Skeletal muscle tissue (tissue), 4 donors: ENCODE results near the gene YWHAH. TPM values are rescaled to one million over a fixed set of nuclear protein-coding genes. Genes with fewer than 3 reads are reported as not detected.

ENCODE experiments used
- H3K27ac ChIP-seq: one replicate; pipeline ENCODE4 v1.7.0; 2013; ENCODE audit warnings: mild to moderate bottlenecking, low read depth, low read length, inconsistent platforms
- H3K27me3 ChIP-seq, 3 donors: one replicate each; pipeline ENCODE4 v1.7.0; 2013; ENCODE audit warnings: low read length in 3 of 3; ENCODE audit not compliant: control insufficient read depth in 3 of 3, insufficient read depth in 3 of 3
- H3K36me3 ChIP-seq, 3 donors: one replicate each; pipeline ENCODE4 v1.7.0; 2013; ENCODE audit warnings: low read length in 3 of 3; ENCODE audit not compliant: control insufficient read depth in 3 of 3, insufficient read depth in 3 of 3
- H3K4me1 ChIP-seq, 3 donors: one replicate each; pipeline ENCODE4 v1.7.0; 2013; ENCODE audit warnings: low read length in 3 of 3, mild to moderate bottlenecking in 3 of 3; ENCODE audit not compliant: control insufficient read depth in 3 of 3, insufficient read depth in 3 of 3
- H3K4me3 ChIP-seq, 3 donors: one replicate each; pipeline ENCODE4 v1.7.0; 2013; ENCODE audit warnings: low read length in 3 of 3
- H3K9ac ChIP-seq, 3 donors: one replicate each; pipeline ENCODE4 v1.7.0; 2013; ENCODE audit warnings: low read length in 3 of 3, mild to moderate bottlenecking in 3 of 3, moderate library complexity in 2 of 3, low read depth in 1 of 3
- H3K9me3 ChIP-seq, 3 donors: one replicate each; pipeline ENCODE4 v1.7.0; 2013; ENCODE audit warnings: low read length in 3 of 3; ENCODE audit not compliant: control insufficient read depth in 3 of 3
- total RNA-seq: library from RNA; depleted of rRNA; stranded (reverse); fragments of >200 nt; gene quantifications from one replicate; pipeline ENCODE4 v1.2.3, GENCODE V29; 2014
- donor health status: Osteomylitis.

The YWHAH gene
- total RNA-seq, 1 donor from 2014 or later, result 52.7 TPM

GRCh38 chr22:31906086-31906485, 38.2 kb upstream of the YWHAH start:
- no peaks in the 10 kb centered on the region for H3K4me1 ChIP-seq
- H3K27me3 ChIP-seq, result no peaks in the 10 kb centered on the region
- no peak overlapping the region for H3K4me3 ChIP-seq
- H3K36me3 ChIP-seq, result peaks cover 9 to 30% (median 28%) of the 10 kb centered on the region in 3 donors
- H3K9me3 ChIP-seq, result no peaks in the 10 kb centered on the region
- no peak overlapping the region for H3K27ac ChIP-seq
- no peak overlapping the region for H3K9ac ChIP-seq

GRCh38 chr22:31906569-31906968, 37.8 kb upstream of the YWHAH start:
- Histone ChIP-seq H3K4me3 (no peak overlapping the region), H3K9ac (no peak overlapping the region), H3K4me1 (no peaks in the 10 kb centered on the region), H3K36me3 (peaks cover 9 to 26% (median 25%) of the 10 kb centered on the region in 3 donors), H3K9me3 (no peaks in the 10 kb centered on the region), H3K27me3 (no peaks in the 10 kb centered on the region), H3K27ac (no peak overlapping the region)

- Histone ChIP-seq H3K36me3 (peaks cover 5 to 17% (median 13%) of the 10 kb centered on the region in 3 donors), H3K27ac (no peak overlapping the region), H3K9ac (no peak overlapping the region), H3K27me3 (no peaks in the 10 kb centered on the region), H3K9me3 (no peaks in the 10 kb centered on the region), H3K4me3 (no peak overlapping the region), H3K4me1 (no peaks in the 10 kb centered on the region)
Measured at GRCh38 chr22:31909977-31910376, 34.4 kb upstream of the YWHAH start.

GRCh38 chr22:31911565-31912406, 32.5 kb upstream of the YWHAH start:
- Histone ChIP-seq H3K9me3 (no peaks in the 10 kb centered on the region), H3K36me3 (peaks cover 4 to 8% (median 5%) of the 10 kb centered on the region in 3 donors), H3K4me3 (no peak overlapping the region), H3K27me3 (no peaks in the 10 kb centered on the region), H3K27ac (no peak overlapping the region), H3K4me1 (no peaks in the 10 kb centered on the region), H3K9ac (no peak overlapping the region)

DNA sequence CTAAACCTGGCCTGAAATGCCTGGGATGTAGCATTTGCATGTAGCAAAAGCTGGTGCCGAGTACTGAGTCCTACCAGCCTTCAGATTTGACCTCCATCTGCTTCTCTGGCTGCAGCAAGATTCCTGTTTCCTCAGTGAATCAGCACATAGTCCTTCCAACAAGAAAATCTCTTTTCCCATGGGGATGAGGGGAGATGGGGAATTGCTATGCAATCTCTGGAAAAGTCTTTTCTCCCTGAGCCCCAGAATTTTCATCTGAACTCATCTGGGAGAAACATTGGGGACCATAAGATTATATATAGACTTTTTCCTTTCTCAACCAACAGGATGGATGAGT, 32.0 kb upstream of the YWHAH start:
- Histone ChIP-seq H3K27me3 (no peaks in the 10 kb centered on the region), H3K36me3 (peaks cover 4 to 5% (median 5%) of the 10 kb centered on the region in 3 donors), H3K9ac (no peak overlapping the region), H3K4me3 (no peak overlapping the region), H3K9me3 (no peaks in the 10 kb centered on the region), H3K27ac (no peak overlapping the region), H3K4me1 (no peaks in the 10 kb centered on the region)

GRCh38 chr22:31915586-31915985, 28.7 kb upstream of the YWHAH start:
- Histone ChIP-seq H3K4me1 (peaks cover 3 to 9% (median 7%) of the 10 kb centered on the region in 3 donors), H3K27ac (no peak overlapping the region), H3K9me3 (no peaks in the 10 kb centered on the region), H3K4me3 (no peak overlapping the region), H3K36me3 (no peaks in the 10 kb centered on the region), H3K27me3 (no peaks in the 10 kb centered on the region), H3K9ac (no peak overlapping the region)

DNA sequence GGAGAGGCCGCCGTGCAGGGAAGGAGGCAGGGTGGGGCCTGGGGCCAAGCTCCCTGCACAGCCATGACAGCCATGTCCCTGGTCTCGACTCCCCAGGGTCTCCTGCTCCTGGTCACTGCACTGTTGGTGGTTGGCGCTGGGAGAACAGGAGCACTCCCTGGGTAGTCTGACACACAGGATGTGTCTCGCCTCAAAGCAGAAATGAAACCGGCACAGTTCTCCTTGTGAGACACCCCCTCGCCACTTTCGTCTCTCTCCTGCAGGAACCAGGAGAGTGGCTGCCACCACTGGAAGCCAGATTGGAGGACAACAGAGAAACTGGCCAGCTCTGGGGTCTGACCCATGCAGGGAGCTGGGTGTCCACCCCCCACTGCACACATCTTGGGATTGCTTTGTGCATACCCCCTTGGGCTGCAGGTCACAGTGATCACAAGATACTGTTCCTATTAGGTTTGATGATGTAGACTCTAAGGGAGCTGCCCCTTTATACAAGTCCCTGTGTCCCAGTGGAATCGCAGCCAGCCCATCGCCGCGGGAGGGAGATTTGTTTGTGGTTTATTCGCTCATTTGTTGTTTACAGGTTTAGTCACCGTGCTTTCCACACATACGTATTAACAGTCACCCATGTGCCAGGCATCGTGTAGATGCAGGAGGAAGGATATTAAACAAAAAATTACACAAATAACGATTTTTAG, 27.0 kb upstream of the YWHAH start:
- Histone ChIP-seq H3K4me3 (no peak overlapping the region), H3K36me3 (no peaks in the 10 kb centered on the region), H3K27ac (no peak overlapping the region), H3K9me3 (no peaks in the 10 kb centered on the region), H3K27me3 (no peaks in the 10 kb centered on the region), H3K9ac (no peak overlapping the region), H3K4me1 (peaks cover 3 to 9% (median 8%) of the 10 kb centered on the region in 3 donors)

DNA sequence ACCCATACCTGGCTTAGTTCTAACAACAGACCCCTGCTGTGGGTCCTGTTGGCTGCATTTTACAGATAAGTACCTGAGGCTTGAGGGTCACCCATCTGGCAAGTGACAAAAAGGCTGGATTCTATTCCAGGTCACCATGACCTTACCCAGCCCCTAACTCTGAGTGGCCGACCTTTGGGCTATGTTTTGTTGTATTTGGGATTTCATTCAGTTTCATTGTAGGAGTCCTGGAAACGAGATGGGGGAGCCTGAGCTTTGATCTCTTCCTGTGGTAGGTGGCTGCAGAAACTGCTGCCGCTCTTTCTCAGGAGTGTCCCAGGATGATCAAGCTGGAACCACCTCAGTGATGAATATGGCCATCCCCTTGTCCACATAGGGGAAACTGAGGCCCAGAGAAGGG, 24.6 kb upstream of the YWHAH start:
- Histone ChIP-seq H3K27me3 (no peaks in the 10 kb centered on the region), H3K36me3 (no peaks in the 10 kb centered on the region), H3K4me3 (no peak overlapping the region), H3K4me1 (peaks cover 3 to 10% (median 9%) of the 10 kb centered on the region in 3 donors), H3K9me3 (no peaks in the 10 kb centered on the region), H3K9ac (no peak overlapping the region), H3K27ac (no peak overlapping the region)

DNA sequence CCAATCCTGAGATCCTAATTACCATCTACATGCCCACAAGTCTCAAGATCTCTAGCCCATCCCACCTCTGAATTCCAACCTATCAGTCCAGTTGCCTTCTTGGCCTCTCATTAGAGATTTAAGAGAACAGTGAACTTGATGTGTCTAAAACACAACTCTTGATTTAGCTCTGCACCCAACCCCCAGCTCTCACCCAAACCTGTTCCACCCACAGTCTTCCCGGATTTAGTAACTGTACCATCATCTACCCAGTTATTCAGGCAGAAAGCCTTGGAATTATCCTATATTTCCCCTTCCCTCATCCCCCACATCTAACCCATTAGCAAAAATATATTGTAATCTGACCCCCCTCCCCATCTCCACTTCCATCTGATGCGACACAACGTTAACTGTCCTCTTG, 24.0 kb upstream of the YWHAH start:
- peaks cover 3 to 10% (median 9%) of the 10 kb centered on the region in 3 donors for H3K4me1 ChIP-seq
- no peaks in the 10 kb centered on the region for H3K27me3 ChIP-seq
- H3K9me3 ChIP-seq, result no peaks in the 10 kb centered on the region
- no peak overlapping the region for H3K27ac ChIP-seq
- no peaks in the 10 kb centered on the region for H3K36me3 ChIP-seq
- no peak overlapping the region for H3K9ac ChIP-seq
- H3K4me3 ChIP-seq, result no peak overlapping the region

- peaks cover 3 to 10% (median 9%) of the 10 kb centered on the region in 3 donors for H3K4me1 ChIP-seq
- H3K36me3 ChIP-seq, result no peaks in the 10 kb centered on the region
- no peak overlapping the region for H3K4me3 ChIP-seq
Measured at GRCh38 chr22:31921106-31921505, 23.2 kb upstream of the YWHAH start.

More at GRCh38 chr22:31921106-31921505, 23.2 kb upstream of the YWHAH start:
- H3K27me3 ChIP-seq, result no peaks in the 10 kb centered on the region
- no peak overlapping the region for H3K9ac ChIP-seq
- no peak overlapping the region for H3K27ac ChIP-seq
- no peaks in the 10 kb centered on the region for H3K9me3 ChIP-seq
